Stomach (tissue), 9 donors: Measurements from ENCODE around the gene AGMO. TPM values are rescaled to one million over a fixed set of nuclear protein-coding genes. Genes with fewer than 3 reads are reported as not detected.

ENCODE experiments used
- DNase-seq, 2 donors: peaks; one replicate each; pipeline versions ENCODE4 v3.0.0 to v3.0.0-alpha.2; 2013 to 2019
- H3K27ac ChIP-seq, 5 donors: fragments of 200-600 bp in 4 of 5; sonication (generic) in 4 of 5; one replicate each; pipeline ENCODE4 v1.5.1; 2013 to 2019; ENCODE audit warnings: mild to moderate bottlenecking in 1 of 5, moderate library complexity in 1 of 5
- H3K27me3 ChIP-seq, 3 donors: fragments of 200-600 bp; sonication (generic); one replicate each; pipeline ENCODE4 v1.5.1; 2017 to 2019; ENCODE audit warnings: mixed run types in 1 of 3
- H3K36me3 ChIP-seq, 4 donors: fragments of 200-600 bp; sonication (generic); 1 replicate in 3 of 4; 2 replicates in 1 of 4; pipeline ENCODE4 v1.5.1; 2016 to 2019
- H3K4me1 ChIP-seq, 4 donors: fragments of 200-600 bp; sonication (generic); one replicate each; pipeline ENCODE4 v1.5.1; 2016 to 2019
- H3K4me3 ChIP-seq, 4 donors: fragments of 200-600 bp; sonication (generic) in 3 of 4; one replicate each; pipeline ENCODE4 v1.5.1; 2016 to 2019; ENCODE audit warnings: mild to moderate bottlenecking in 1 of 4
- H3K9me3 ChIP-seq, 4 donors: fragments of 200-600 bp; sonication (generic); one replicate each; pipeline ENCODE4 v1.5.1; 2016 to 2019
- CTCF ChIP-seq, 7 experiments: fragments of 450-650 bp in 4 of 7; fragments of 200-600 bp in 3 of 7; sonication (generic) in 3 of 7; IDR thresholded peaks; one replicate each; pipeline ENCODE4 v1.5.1; 2016 to 2019; ENCODE audit warnings: antibody characterized with exemption in 7 of 7, control low read depth in 2 of 7, mild to moderate bottlenecking in 1 of 7
- EP300 ChIP-seq: sonication (generic); formaldehyde crosslinking; IDR thresholded peaks from one replicate; pipeline ENCODE4 v1.6.1; 2017; ENCODE audit warnings: antibody characterized with exemption
- POLR2A ChIP-seq, 4 donors: fragments of 450-650 bp; IDR thresholded peaks; one replicate each; pipeline ENCODE4 v1.6.1; 2016; ENCODE audit warnings: antibody characterized with exemption in 4 of 4, control low read depth in 2 of 4, mild to moderate bottlenecking in 1 of 4, moderate library complexity in 1 of 4
- POLR2AphosphoS5 ChIP-seq, 3 donors: sonication (generic); formaldehyde crosslinking; IDR thresholded peaks; one replicate each; pipeline ENCODE4 v1.6.1; 2016; ENCODE audit warnings: antibody characterized with exemption in 3 of 3
- WGBS, 5 donors: extraction: QIAGEN DNeasy Blood & Tissue Kit in 3 of 5; methylation state at CpG; one replicate each; pipeline versions ENCODE4 v1.1.5 to v1.1.7; 2013 to 2018; 5-methylcytosine and 5-hydroxymethylcytosine counted together
- intact Hi-C: fragments of 100-400 bp; cut with DNase I; formaldehyde crosslinking; loops from one replicate; pipeline ENCODE4 v1.15.1; 2023; ENCODE audit warnings: low total_unique reads
- polyA plus RNA-seq, 3 donors: library from polyadenylated mRNA; stranded (reverse); fragments of 200-250 nt; gene quantifications; one replicate each; pipeline ENCODE4 v1.2.3, GENCODE V29; 2013
- total RNA-seq, 5 donors: library from RNA; depleted of rRNA; stranded (reverse); fragments of >200 nt; gene quantifications; one replicate each; pipeline versions ENCODE4 v1.1.0 to v1.2.3, GENCODE V29; 2014 to 2016
- donor health status: healthy with polysubstance abuse.
- donor health status: Bipolar disorder and iron deficiency.
- donor health status: healthy.

The AGMO gene
- total and polyA plus RNA-seq, 8 donors = 0.03 to 33.0 (median 5.0) TPM; not detected in 5

- no peaks in the 10 kb centered on the region for H3K36me3 ChIP-seq
- no peaks in the 10 kb centered on the region for H3K4me1 ChIP-seq
- DNase-seq = no peak
- no peak overlapping the region for H3K4me3 ChIP-seq
- no peak for TF ChIP-seq EP300
- no peak for TF ChIP-seq CTCF (IDR thresholded peaks at IDR 0.05)
- no peak for TF ChIP-seq POLR2AphosphoS5 (IDR thresholded peaks at IDR 0.05)
- TF ChIP-seq POLR2A (IDR thresholded peaks at IDR 0.05) = no peak
- intact Hi-C loops = no loop called here
- no peaks in the 10 kb centered on the region for H3K9me3 ChIP-seq
- no peak overlapping the region for H3K27ac ChIP-seq
- no peaks in the 10 kb centered on the region for H3K27me3 ChIP-seq
Observed at GRCh38 chr7:15505761-15506160, 56.1 kb downstream of the AGMO start.

DNA sequence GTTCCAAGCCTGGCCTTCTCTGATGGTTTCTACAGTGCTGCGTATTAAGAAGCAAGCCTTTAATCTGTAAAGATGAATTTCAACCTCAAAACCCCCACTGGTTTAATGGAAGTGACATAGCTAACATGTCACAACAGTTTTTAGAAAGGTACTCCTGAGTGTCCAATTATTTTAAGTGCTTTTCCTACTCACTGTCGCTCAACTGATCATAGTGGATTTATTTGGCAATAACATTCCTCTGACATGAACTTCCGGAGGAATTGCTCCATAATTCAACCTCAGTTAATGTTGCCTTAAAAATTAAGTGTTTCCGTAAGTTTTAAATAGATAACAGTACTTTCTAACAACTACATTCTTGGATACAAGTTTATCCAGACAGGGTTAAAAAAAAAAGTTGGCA, 57.5 kb downstream of the AGMO start:
- TF ChIP-seq CTCF (IDR thresholded peaks at IDR 0.05) (no peak), EP300 (no peak), POLR2AphosphoS5 (IDR thresholded peaks at IDR 0.05) (no peak), POLR2A (IDR thresholded peaks at IDR 0.05) (no peak)
- intact Hi-C loops = no loop called here
- Histone ChIP-seq H3K27ac (no peak overlapping the region), H3K9me3 (no peaks in the 10 kb centered on the region), H3K36me3 (no peaks in the 10 kb centered on the region), H3K27me3 (no peaks in the 10 kb centered on the region), H3K4me1 (no peaks in the 10 kb centered on the region), H3K4me3 (no peak overlapping the region)
- WGBS, 5 donors = 69 to 82% (median 80%) methylated on average over 4 of the region's 4 CpGs
- no peak for DNase-seq

DNA sequence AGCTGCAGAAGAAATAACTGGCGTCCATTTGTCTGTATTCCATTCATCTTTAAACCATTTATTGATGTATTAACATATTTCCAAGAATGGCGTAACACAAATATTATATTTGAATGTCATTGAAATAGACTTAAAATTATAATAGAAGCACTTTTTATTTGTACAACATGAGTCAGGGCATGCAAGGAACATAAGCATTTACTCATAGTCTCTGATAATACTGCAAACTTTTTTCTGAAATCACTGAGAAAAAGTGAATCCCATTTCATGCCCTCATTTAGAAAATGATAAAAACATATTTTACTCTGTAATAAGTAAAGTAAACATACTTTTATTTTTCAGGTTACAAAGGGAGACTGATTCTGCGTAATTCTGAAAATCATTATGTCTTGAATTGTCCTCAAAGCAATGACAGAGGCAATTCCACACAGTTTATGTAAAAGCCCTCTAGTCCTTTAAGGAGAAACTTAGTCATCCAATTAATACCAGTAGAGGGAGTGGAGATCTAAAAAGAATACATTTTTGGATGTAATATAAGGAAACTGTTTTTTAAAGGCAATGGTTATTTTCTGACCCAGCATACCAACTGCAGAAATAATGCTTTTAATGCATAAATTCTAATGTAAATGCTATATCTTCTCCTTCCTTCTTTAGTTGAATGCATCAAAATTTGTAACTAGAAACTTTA, 58.1 kb downstream of the AGMO start:
- H3K36me3 ChIP-seq = no peaks in the 10 kb centered on the region
- WGBS, 5 donors = 81 to 87% (median 84%) methylated on average over 3 of the region's 3 CpGs
- DNase-seq = no peak
- no peaks in the 10 kb centered on the region for H3K4me1 ChIP-seq
- no peak overlapping the region for H3K27ac ChIP-seq
- no peaks in the 10 kb centered on the region for H3K9me3 ChIP-seq
- H3K27me3 ChIP-seq = no peaks in the 10 kb centered on the region
- no peak for TF ChIP-seq POLR2A (IDR thresholded peaks at IDR 0.05)
- no peak for TF ChIP-seq POLR2AphosphoS5 (IDR thresholded peaks at IDR 0.05)
- no peak for TF ChIP-seq CTCF (IDR thresholded peaks at IDR 0.05)
- no peak for TF ChIP-seq EP300
- intact Hi-C loops = no loop called here
- H3K4me3 ChIP-seq = no peak overlapping the region

DNA sequence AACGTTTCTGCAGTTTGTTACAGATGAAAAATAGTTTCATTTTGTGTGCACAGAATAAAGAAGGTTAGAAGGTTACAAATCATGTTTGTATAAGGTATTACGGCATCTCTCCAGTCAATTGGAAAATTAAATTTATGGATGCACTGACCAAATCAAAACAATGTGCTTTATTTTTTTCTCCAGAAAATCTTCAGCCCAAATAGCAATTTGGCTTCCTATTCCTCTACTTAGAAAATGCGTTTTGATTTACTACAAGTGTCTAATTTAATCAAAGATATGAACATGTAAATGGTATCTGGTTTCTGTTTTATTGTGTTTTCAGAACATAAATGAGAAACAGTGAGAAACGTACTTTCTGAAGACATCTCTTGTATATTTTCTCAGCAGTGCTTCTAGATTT, 63.4 kb downstream of the AGMO start:
- Histone ChIP-seq H3K9me3 (no peaks in the 10 kb centered on the region), H3K36me3 (no peaks in the 10 kb centered on the region), H3K4me3 (no peak overlapping the region), H3K27me3 (no peaks in the 10 kb centered on the region), H3K4me1 (no peaks in the 10 kb centered on the region), H3K27ac (no peak overlapping the region)
- no peak for TF ChIP-seq POLR2A (IDR thresholded peaks at IDR 0.05)
- TF ChIP-seq EP300 = no peak
- no peak for TF ChIP-seq CTCF (IDR thresholded peaks at IDR 0.05)
- no peak for TF ChIP-seq POLR2AphosphoS5 (IDR thresholded peaks at IDR 0.05)
- no peak for DNase-seq
- 39 to 72% (median 57%) methylated on average over 4 of the region's 4 CpGs for WGBS, 5 donors
- intact Hi-C loops = no loop called here
